ENCODE results near the gene TMEM217.
"Not testable (repeated sequence)": the region's sequence is repeated elsewhere in the genome, so short reads cannot be mapped to it uniquely, and the experiment has no call there.

TMEM217 gene

GRCh38 chr6:37209461-37210205 lies 48.3 kb downstream of the TMEM217 start:
- no peak for DNase-seq

- no peak for DNase-seq
Observed at GRCh38 chr6:37208793-37209192, 49.2 kb downstream of the TMEM217 start.

GRCh38 chr6:37207903-37208456 lies 50.0 kb downstream of the TMEM217 start:
- peak; percentile 40 for DNase-seq

GRCh38 chr6:37206622-37207021 lies 51.3 kb downstream of the TMEM217 start:
- no peak for DNase-seq

- DNase-seq = no peak
Observed at GRCh38 chr6:37205997-37206340, 52.0 kb downstream of the TMEM217 start.

GRCh38 chr6:37205175-37205996 lies 52.6 kb downstream of the TMEM217 start:
- no peak for DNase-seq

- no peak for DNase-seq
Observed at GRCh38 chr6:37204014-37204751, 53.8 kb downstream of the TMEM217 start.

- no peak for DNase-seq
Observed at GRCh38 chr6:37202788-37203491, 55.0 kb downstream of the TMEM217 start.

- no peak for DNase-seq
Observed at GRCh38 chr6:37201726-37202125, 56.2 kb downstream of the TMEM217 start.

- no peak for DNase-seq
Observed at GRCh38 chr6:37200085-37200484, 57.9 kb downstream of the TMEM217 start.

- not testable (repeated sequence) for DNase-seq
Observed at GRCh38 chr6:37196451-37196850, 61.5 kb downstream of the TMEM217 start.

GRCh38 chr6:37194886-37195285 lies 63.1 kb downstream of the TMEM217 start:
- DNase-seq = not testable (repeated sequence)

- DNase-seq = no peak
Observed at GRCh38 chr6:37192666-37193065, 65.3 kb downstream of the TMEM217 start.

- DNase-seq = no peak
Observed at GRCh38 chr6:37190159-37190535, 67.8 kb downstream of the TMEM217 start.

- DNase-seq = no peak
Observed at GRCh38 chr6:37188962-37189510, 68.9 kb downstream of the TMEM217 start.

- DNase-seq = no peak
Observed at GRCh38 chr6:37187321-37188022, 70.5 kb downstream of the TMEM217 start.

GRCh38 chr6:37185949-37186720 lies 71.8 kb downstream of the TMEM217 start:
- not testable (repeated sequence) for DNase-seq

- no peak for DNase-seq
Observed at GRCh38 chr6:37182736-37183590, 75.0 kb downstream of the TMEM217 start.

- DNase-seq = not testable (repeated sequence)
Observed at GRCh38 chr6:37180610-37181009, 77.3 kb downstream of the TMEM217 start.

- DNase-seq = no peak
Observed at GRCh38 chr6:37180075-37180474, 77.9 kb downstream of the TMEM217 start.
